OCI-LY3 (cell line): ENCODE data around the gene BZW1.

Source experiments
- EZH2phosphoT487 ChIP-seq: fragments of 200-600 bp; shearing (Covaris generic); IDR thresholded peaks from 2 replicates; pipeline ENCODE4 v1.6.1; 2018; ENCODE audit warnings: antibody characterized with exemption, mixed run types, low read depth
- TF ChIP-seq, protein P1 (sequence below): fragments of 200-600, 300-600 bp; sonication (generic); IDR thresholded peaks from 2 replicates; pipeline ENCODE4 v1.5.1; 2014; ENCODE audit warnings: antibody characterized with exemption, low read length, low read depth

- TF ChIP-seq, protein P1, sequence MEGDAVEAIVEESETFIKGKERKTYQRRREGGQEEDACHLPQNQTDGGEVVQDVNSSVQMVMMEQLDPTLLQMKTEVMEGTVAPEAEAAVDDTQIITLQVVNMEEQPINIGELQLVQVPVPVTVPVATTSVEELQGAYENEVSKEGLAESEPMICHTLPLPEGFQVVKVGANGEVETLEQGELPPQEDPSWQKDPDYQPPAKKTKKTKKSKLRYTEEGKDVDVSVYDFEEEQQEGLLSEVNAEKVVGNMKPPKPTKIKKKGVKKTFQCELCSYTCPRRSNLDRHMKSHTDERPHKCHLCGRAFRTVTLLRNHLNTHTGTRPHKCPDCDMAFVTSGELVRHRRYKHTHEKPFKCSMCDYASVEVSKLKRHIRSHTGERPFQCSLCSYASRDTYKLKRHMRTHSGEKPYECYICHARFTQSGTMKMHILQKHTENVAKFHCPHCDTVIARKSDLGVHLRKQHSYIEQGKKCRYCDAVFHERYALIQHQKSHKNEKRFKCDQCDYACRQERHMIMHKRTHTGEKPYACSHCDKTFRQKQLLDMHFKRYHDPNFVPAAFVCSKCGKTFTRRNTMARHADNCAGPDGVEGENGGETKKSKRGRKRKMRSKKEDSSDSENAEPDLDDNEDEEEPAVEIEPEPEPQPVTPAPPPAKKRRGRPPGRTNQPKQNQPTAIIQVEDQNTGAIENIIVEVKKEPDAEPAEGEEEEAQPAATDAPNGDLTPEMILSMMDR: no peak
- no peak for TF ChIP-seq EZH2phosphoT487
Measured at GRCh38 chr2:200784215-200784614, 27.5 kb upstream of the BZW1 start.
